ENCODE measurements around the gene GDAP2. TPM values are rescaled to one million over a fixed set of nuclear protein-coding genes. Genes with fewer than 3 reads are reported as not detected.
"Not testable (repeated sequence)": the region's sequence is repeated elsewhere in the genome, so short reads cannot be mapped to it uniquely, and the experiment has no call there.

Gene GDAP2
- polyA plus RNA-seq, 3 donors, result 17.2 to 19.5 (median 17.3) TPM

DNA sequence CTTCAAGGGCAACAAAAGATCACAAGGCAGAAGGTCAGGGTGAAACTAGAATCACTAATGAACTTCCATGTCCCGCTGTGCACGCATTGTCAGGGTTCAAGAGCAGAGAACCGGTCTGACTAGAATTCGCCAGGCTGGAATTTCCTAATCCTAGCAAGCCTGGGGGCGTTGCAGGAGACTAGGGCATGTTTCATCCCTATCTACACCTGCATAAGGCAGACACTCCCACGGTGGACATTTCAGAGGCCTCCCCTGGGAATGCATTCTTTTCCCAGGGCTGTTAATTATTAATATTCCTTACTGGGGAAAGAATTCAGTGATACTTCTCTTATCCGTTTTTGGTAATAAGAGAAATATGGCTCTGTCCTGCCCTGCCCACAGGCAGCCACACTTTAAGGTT lies 6.7 kb downstream of the GDAP2 start:
- DNase-seq (ENCODE audit: extremely low read depth in 1 of 11, low read depth in 9 of 11, low spot score in 4 of 11), result not testable (repeated sequence)

DNA sequence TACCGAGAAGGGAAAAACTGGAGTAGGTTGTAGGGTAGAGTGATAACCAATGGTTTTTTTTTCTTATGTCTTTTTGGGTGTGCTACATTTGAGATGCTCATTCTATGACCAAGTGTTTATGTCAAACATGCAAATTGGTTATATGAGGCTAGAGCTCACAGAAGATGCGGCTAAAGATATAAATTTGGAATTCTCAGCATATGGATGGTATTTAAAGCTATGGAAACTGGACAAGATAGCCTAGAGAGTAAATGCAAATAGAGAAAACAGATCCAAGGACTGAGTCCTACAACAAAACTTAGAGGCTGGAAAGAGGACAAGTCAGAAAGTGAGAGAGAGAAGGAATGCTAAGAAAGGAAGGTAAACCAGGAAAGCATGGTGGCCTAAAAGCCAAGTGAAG lies 7.4 kb downstream of the GDAP2 start:
- DNase-seq (ENCODE audit: extremely low read depth in 1 of 11, low read depth in 9 of 11, low spot score in 4 of 11), result no peak

DNA sequence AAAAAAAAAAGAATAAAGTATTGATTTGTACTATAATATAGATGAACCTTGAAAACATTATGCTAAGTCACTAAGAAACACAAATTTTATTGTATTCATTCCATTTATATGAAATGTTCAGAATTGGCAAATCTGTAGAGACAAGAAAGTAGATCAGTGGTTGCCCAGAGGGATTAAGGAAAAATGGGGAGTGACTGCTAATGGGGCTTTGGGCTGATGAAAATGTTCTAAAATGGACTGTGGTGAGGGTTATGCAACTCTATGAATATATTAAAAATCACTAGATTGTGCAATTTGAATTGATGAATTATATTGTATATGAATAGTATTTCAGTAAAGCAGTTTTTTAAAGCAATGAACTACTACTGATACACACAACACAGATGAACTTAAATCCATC lies 10.0 kb downstream of the GDAP2 start:
- DNase-seq (ENCODE audit: extremely low read depth in 1 of 11, low read depth in 9 of 11, low spot score in 4 of 11), result no peak

DNA sequence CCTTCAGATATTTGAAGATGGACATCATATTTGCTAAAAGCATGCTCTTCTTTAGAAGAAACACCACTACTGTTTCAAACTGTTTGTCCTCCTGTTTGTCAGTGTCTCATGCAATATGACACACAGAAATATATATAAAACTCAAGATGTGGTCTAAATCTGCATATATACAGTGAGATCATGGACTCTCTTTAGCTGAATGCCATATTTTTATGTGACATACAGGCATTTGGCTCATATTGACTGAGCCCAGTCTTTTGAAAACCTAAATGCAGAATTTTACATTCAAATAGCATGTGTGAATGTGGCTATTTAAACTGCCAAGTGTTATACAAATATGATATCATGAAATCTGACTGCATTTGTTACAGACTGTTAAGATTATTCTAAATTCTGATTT lies 18.4 kb downstream of the GDAP2 start:
- DNase-seq (ENCODE audit: extremely low read depth in 1 of 11, low read depth in 9 of 11, low spot score in 4 of 11), result no peak

DNA sequence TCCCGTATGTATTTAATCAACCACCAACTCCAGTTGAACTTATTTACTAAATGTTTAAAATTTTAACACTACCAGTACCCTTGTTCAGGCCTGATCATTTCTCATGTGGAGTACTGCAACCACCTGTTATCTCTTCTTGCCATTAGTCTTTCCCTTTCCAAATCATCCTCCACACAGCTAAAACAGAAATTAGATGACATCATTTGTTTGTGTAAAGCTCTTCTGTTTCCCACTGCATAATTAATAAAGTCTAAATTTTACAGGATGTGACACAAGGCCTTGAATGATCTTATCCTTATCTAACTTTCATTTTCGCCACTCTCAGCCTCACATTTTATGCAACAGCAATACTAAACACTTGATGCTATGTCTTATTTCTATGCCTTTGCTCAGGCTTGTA lies 24.4 kb downstream of the GDAP2 start:
- DNase-seq (ENCODE audit: extremely low read depth in 1 of 11, low read depth in 9 of 11, low spot score in 4 of 11), result no peak

DNA sequence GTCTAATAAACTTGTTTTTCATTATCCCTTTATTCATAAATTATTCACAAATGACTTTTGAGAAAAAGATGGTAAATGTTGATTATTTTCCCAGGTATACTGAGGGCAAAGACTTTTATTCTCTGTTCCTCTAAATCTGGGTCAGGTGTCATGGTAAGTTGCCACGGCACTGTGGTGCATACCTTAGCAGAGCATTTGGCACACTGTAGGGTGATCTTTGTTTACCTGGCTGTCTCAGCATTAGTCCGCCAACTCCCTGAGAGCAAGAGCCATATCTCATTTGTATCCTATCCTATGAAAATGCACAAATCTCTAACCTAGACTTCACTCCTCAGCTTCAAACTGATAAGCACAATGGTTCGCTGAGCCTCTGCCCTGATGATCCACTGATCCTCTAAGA lies 24.9 kb downstream of the GDAP2 start:
- DNase-seq (ENCODE audit: extremely low read depth in 1 of 11, low read depth in 9 of 11, low spot score in 4 of 11), result no peak

DNA sequence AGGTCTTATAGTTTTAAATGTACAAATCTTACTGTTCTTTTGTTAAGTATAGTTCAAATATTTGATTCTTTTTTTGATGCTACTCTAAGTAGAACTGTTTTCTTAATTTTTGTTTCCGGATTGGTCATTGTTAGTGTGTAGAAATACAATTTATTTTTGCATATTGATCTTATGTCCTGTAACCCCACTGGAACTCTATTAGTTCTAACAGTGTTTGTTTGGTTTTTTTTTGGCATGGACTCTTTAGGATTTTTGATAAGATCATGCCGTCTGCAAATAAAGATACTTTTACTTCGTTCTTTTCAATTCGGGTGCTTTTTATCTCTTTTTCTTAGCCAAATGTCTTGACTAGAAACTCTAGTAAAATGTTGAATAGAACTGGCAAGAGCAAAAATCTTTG lies 26.5 kb downstream of the GDAP2 start:
- DNase-seq (ENCODE audit: extremely low read depth in 1 of 11, low read depth in 9 of 11, low spot score in 4 of 11), result no peak

DNA sequence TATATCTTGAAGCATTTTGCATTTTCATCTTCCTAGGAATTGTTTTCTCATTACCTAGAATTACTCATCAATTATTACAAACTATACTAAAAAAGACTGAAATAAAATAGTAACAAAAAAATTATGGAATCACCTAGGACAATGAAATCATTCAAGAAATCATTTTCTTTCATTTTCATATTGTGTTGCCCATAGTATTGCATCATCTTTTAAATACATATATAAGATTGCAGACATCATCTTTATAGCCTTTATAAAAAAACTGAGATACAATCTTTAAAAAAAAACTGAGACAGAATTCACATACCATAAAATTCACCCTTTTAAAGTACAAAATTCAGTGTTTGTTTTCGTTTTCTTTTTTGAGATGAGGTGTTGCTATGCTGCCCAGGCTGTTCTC lies 29.6 kb downstream of the GDAP2 start:
- DNase-seq (ENCODE audit: extremely low read depth in 1 of 11, low read depth in 9 of 11, low spot score in 4 of 11), result no peak

DNA sequence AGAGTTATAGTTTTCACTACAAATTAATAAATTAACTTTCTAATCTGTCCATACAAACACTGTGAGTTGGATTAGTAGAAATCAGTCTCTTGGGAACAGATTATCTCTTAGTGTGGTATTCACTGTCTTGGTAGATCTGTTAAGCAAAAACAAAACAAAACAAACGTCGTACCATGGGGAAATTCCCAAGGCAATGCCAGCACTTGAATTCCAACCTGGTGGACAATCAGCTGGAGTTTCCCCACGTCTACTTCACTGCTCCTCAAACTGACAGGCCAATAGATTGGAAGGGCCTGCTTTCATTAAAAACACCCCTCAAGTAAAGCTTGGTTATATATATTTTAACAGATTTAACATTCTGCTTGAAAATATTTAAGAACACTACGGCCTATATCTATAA lies 31.9 kb downstream of the GDAP2 start:
- no peak for DNase-seq (ENCODE audit: extremely low read depth in 1 of 11, low read depth in 9 of 11, low spot score in 4 of 11)

DNA sequence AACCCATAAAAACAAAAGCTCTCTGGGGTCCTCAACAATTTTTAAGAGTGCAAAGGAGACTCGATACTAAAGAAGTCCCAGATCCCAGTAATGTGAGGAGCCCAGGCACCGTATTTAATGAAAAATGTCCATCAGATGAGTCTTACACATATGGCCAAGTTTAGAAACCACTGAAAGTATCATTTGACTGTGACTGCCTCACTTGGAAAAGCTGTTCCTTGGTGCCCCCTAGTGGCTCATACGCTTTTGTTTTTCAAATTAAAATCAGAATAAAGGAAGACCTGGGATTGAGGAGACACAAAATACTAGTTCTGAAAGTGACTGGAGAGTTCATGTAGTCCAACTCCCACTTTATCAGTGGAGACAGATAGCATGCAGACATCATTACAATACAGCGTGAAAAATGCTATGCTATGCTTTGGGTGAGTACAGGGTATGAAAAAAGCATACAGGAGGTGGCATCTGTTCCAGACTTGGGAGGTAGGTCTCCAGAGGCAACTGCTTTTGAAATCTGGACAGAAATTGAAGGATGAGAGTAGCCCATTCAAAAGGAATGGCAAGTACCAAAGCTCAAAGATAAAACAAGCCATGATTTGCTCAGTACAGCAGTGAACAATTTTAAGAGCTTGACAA lies 33.8 kb downstream of the GDAP2 start:
- DNase-seq (ENCODE audit: extremely low read depth in 1 of 11, low read depth in 9 of 11, low spot score in 4 of 11), result peak; percentile 13 to 67 (median 55)

DNA sequence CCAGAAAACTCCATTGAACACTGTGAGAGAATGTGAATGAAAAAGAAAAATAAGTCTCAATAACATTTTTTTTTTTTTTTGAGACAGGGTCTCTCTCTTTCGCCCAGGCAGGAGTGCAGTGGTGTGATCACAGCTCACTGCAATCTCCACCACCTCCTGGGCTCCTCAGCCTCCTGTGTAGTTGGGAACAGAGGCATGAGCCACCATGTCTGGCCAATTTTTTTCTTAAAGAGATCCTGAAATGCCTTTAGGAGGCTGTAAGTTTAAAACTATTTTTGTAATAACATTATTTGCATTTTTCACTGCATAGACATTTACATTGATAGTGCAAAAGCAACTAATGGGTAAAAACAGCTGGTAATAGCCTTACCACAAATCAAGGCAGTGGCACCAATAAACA lies 35.3 kb downstream of the GDAP2 start:
- no peak for DNase-seq (ENCODE audit: extremely low read depth in 1 of 11, low read depth in 9 of 11, low spot score in 4 of 11)

DNA sequence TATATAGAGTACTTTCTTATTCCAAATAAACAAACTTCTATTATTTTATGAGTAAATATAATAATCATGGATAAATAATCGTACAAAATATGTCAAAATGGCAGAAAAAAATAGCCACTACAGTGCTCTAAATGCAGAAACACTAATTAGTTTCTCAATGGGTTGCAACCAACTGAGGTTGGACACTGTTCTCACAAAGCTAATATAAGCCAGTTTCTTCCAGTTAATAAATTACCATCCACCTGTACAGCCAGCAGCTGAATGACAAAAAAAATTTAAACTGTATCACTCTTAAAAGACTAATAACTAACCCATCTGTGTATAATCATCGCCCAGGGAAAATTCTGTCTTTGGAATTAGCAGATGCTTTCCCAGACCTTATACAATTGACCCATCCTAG lies 36.9 kb downstream of the GDAP2 start:
- no peak for DNase-seq (ENCODE audit: extremely low read depth in 1 of 11, low read depth in 9 of 11, low spot score in 4 of 11)

DNA sequence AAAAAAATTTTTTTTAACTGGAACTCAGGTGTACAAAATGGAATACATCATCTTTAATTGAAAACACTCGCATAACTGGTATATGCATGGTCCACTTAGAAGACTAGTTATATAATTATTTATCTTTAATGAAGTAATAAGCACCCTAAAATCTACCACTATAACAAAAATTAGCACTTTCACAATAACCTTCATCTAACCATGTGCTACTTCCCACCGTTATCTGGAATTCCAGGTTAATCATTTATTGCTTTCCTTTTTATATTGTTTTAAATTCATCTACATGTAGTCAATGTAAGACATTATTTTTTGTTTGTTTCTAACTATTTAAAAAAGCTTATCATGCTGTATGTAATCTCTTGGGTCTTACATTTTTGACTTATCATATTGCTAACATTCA lies 39.0 kb downstream of the GDAP2 start:
- DNase-seq (ENCODE audit: extremely low read depth in 1 of 11, low read depth in 9 of 11, low spot score in 4 of 11), result no peak

DNA sequence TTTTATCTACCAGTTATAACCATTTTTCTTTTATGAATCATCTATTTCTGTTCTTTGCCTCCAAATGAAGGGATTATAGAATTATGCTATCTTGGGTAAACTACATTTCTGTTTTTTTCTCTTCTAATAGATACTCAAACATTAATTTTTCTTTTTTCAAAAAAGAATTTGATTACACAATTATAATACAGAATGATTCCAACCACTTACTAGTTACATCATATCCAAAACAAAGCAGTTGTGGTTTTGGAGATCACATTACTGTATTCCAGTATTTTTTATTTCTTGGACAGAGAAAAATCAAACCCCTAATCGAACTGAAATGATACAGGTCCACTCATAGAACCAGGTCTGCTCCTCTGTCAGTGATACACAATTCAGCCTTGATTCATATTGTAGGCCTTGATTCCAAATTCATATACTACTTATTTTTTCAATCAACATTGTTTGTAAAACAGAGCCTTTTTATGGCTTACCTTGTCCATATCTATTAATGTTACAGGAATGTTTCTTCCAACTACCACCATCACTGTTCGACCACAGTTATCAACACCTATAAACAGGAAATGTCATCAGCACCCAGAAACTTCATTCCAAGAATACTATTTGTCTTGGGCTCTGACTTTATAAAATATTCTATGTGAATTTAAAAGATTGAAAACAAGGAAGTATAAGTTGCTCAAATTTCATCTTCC lies 43.2 kb downstream of the GDAP2 start:
- no peak for DNase-seq (ENCODE audit: extremely low read depth in 1 of 11, low read depth in 9 of 11, low spot score in 4 of 11)

DNA sequence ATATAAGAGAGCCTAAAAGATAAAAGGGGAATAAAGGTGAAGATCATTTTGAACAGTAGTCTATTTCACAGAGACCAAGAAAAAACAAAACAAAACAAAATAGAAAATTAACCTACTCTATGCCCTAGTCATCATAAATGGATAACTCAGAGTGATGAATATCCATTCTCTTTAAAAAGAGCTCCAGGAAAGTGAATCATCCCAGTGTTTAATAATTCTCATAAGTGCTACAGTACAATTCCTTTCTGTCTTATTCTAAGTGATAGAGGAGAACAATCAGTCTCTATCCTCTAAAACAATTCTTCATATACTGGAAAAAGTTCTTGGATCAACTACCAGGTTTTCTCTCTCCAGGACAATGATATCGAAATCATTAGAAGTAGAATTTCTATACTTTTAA lies 45.8 kb downstream of the GDAP2 start:
- no peak for DNase-seq (ENCODE audit: extremely low read depth in 1 of 11, low read depth in 9 of 11, low spot score in 4 of 11)

DNA sequence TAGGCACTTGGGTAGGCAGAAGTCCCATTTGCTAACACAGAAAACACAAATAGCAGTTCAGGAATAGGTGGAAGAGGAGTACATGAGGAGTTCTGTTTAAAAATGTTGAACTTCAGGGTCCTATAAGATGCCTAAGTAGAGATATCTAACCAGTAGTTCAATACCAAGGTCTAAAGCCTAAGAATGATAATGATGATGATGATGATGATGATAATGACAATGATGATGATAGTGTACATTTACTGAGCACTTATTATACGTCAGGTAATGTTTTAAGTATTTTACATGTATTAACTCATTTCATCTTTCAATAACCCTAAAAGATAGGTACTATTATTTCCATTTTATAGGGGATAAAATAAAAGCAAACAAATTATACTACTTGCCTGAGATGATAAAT lies 50.1 kb downstream of the GDAP2 start:
- no peak for DNase-seq (ENCODE audit: extremely low read depth in 1 of 11, low read depth in 9 of 11, low spot score in 4 of 11)

DNA sequence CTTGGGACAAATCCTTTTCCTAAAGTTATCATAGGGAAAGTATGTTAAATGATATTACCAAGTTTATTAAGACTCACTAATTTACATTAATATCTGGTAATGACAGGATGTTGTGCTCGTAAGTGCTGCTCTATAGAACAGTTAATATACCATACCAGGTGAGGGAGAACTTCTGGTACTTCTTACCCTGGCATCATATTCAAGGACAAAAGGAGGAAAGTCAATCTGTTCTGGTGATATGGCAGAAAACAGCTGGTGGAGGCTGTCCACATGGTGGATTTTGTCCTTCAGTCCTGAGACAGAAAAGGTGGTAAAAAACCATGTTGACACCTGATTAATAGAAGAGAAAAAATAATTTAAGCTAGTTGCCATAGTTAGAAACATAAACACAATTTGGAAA lies 51.6 kb downstream of the GDAP2 start:
- no peak for DNase-seq (ENCODE audit: extremely low read depth in 1 of 11, low read depth in 9 of 11, low spot score in 4 of 11)

DNA sequence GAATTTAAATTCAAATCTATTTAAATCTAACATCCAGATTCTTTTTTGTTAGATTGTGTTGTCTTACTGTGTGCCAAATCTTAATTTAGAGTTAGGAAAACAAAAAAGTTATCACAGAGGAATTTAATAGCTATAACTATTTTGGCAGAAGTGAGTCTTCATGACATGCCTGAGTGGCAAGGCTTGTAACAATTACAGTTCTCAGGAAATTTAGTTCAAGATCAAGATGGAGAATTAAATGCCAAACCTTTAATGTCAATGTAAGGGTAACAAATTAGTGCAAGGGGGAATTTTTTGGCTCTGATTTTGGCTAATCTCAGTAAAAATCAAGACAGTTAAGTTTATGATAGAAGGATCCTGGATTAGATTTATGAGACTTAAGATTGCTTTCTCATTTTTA lies 58.4 kb downstream of the GDAP2 start:
- DNase-seq (ENCODE audit: extremely low read depth in 1 of 11, low read depth in 9 of 11, low spot score in 4 of 11), result no peak

DNA sequence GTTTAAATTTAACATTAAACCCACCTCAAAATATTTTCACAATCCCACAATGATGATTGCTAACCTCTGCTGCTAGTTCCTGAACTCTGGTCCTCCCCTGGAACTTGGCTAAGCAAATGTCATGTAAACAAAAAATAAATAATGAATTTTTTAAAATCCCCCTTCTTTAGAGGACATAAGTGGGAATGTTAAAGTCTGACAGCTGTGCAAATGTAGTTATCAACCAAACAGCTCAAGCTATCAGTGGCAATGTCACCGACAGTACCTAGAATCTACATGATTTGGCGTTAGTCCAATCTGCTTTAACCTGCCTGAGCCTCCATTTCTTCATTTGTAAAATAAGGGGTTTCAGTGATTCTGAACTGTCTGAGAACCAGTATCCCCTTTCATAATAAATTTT lies 67.7 kb downstream of the GDAP2 start:
- DNase-seq (ENCODE audit: extremely low read depth in 1 of 11, low read depth in 9 of 11, low spot score in 4 of 11), result no peak

DNA sequence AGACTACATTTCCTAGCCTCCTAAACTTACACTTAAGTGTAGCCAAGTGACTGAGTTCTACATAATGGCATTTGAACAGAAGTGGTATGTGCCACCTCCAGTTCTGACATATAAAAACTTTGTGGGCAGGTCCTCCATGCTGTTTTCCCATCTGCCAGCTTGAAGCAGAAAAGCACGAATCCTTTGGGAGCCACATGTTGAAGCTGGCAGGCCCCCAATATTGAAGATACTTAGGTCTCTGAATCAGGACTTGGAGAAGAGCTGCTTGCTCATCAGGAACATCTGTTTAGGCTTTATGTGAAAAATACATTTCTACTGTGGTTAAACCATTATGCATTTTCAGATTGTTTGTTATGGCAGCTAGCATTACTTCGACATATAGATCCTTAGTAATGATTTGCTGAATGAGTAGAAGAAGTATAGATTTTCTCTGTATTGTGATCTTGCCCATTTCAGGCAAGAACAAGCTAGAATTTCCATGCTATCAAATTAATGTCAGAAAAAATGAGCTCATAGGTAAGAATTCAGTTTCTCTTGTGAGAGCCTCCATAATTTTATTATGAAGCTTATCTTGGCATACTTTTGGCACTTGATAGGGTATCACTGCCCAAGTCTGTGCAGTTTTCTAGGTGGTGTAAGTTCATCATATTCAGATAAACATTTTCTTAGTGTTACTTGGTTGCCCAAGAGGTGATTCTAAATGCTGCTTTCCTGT lies 68.4 kb downstream of the GDAP2 start:
- DNase-seq (ENCODE audit: extremely low read depth in 1 of 11, low read depth in 9 of 11, low spot score in 4 of 11), result no peak

DNA sequence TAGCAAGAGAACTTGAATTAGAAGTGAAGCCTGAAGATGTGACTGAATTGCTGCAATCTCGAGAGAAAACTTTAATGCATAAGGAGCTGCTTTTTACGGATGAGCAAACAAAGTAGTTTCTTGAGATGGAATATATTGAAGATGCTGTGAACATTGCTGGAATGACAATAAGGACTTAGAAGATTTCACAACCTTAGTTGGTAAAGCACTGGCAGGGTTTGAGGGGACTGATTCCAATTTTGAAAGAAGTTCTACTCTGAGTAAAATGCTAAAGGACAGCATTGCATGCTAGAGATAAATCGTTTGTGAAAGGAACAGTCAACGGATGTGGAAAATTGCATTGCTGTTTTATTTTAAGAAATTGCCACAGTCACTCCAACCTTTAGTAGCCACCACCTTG lies 69.5 kb downstream of the GDAP2 start:
- DNase-seq (ENCODE audit: extremely low read depth in 1 of 11, low read depth in 9 of 11, low spot score in 4 of 11), result no peak

Data from renal cortex interstitium (tissue), 11 donors.